ENCODE measurements around the gene USP48. TPM values are rescaled to one million over a fixed set of nuclear protein-coding genes. Genes with fewer than 3 reads are reported as not detected.

USP48 gene
- total RNA-seq: 100 to 1,000 TPM in 5 of 9 donors, 10 to 100 TPM in 4; 35.9 to 156 (median 109) TPM
- polyA plus RNA-seq: 10 to 100 TPM; 47.5 to 95.8 (median 56.9) TPM
- long read RNA-seq, donor 1, partial matches to known transcripts: 0 of 2 reads
- long read RNA-seq, donor 1, other reads (novel, unspliced or antisense): 0 of 2 reads
- long read RNA-seq, donor 2, partial matches to known transcripts: 0 of 3 reads
- long read RNA-seq, donor 2, other reads (novel, unspliced or antisense): 0 of 3 reads
- long read RNA-seq, donor 3, partial matches to known transcripts: 0 of 2 reads
- long read RNA-seq, donor 3, other reads (novel, unspliced or antisense): 0 of 2 reads
- long read RNA-seq, donor 4, transcript USP48-205 (11 exons, 2,818 nt): major isoform, 15 of 77 reads
- long read RNA-seq, donor 4, partial matches to known transcripts: 48 of 77 reads
- long read RNA-seq, donor 4, other reads (novel, unspliced or antisense): 13 of 77 reads
- long read RNA-seq, donor 5, full-length matches to known transcripts: 62 of 112 reads
- long read RNA-seq, donor 5, partial matches to known transcripts: 17 of 112 reads
- long read RNA-seq, donor 5, other reads (novel, unspliced or antisense): 33 of 112 reads
- long read RNA-seq, donor 6, full-length matches to known transcripts: 7 of 43 reads
- long read RNA-seq, donor 6, partial matches to known transcripts: 29 of 43 reads
- long read RNA-seq, donor 6, other reads (novel, unspliced or antisense): 7 of 43 reads
- long read RNA-seq, donor 7, partial matches to known transcripts: 0 of 4 reads
- long read RNA-seq, donor 7, other reads (novel, unspliced or antisense): 0 of 4 reads
- long read RNA-seq, donor 8, full-length matches to known transcripts: 9 of 16 reads
- long read RNA-seq, donor 8, partial matches to known transcripts: 7 of 16 reads
- long read RNA-seq, donor 8, other reads (novel, unspliced or antisense): 0 of 16 reads
- long read RNA-seq, donor 9, full-length matches to known transcripts: 2 of 2 reads
- long read RNA-seq, donor 9, partial matches to known transcripts: 0 of 2 reads
- long read RNA-seq, donor 9, other reads (novel, unspliced or antisense): 0 of 2 reads
- long read RNA-seq, donor 10, full-length matches to known transcripts: 1 of 1 reads
- long read RNA-seq, donor 10, partial matches to known transcripts: 0 of 1 reads
- long read RNA-seq, donor 10, other reads (novel, unspliced or antisense): 0 of 1 reads

GRCh38 chr1:21782868-21783678 lies at the start of gene USP48:
Gene USP48 (minus strand): TSS chr1:21783149. CDS start chr1:21782957, 192 bp downstream.
- Histone ChIP-seq H3K36me3 (replicated peaks in 1 of 2) (no peaks in the 10 kb centered on the region), H3K27me3 (no peaks in the 10 kb centered on the region), H3K4me3 (peak within 1 kb of the TSS; percentile 81 to 93 (median 90)), H3K4me1 (replicated peaks in 1 of 2) (peaks cover 18 to 26% of the 10 kb centered on the region in 2 donors), H3K9me3 (replicated peaks in 1 of 3) (no peaks in the 10 kb centered on the region), H3K27ac (peak within 1 kb of the TSS; percentile 99 to 100 (median 99))
- peak; percentile 94 to 99 (median 98) for DNase-seq
- intact Hi-C loops (cut with DNase I): no loop called here
- WGBS, 4 donors: 0 to 1% (median 1%) methylated on average over 28 to 82 of the region's 82 CpGs
- TF ChIP-seq CTCF (IDR thresholded peaks at IDR 0.05): no peak
- TF ChIP-seq POLR2A (IDR thresholded peaks at IDR 0.05): peak; percentile 96 to 97

- Histone ChIP-seq H3K4me1 (replicated peaks in 1 of 2) (no peaks in the 10 kb centered on the region), H3K4me3 (no peak overlapping the region), H3K27ac (no peak overlapping the region), H3K27me3 (no peaks in the 10 kb centered on the region), H3K9me3 (replicated peaks in 1 of 3) (no peaks in the 10 kb centered on the region), H3K36me3 (replicated peaks in 1 of 2) (peaks cover 0 to 96% of the 10 kb centered on the region in 2 donors)
- 88 to 92% (median 91%) methylated on average over 11 to 14 of the region's 14 CpGs for WGBS, 4 donors
- no peak for DNase-seq
- intact Hi-C loops (cut with DNase I): no loop called here
- no peak for TF ChIP-seq CTCF (IDR thresholded peaks at IDR 0.05)
- no peak for TF ChIP-seq POLR2A (IDR thresholded peaks at IDR 0.05)
Observed at GRCh38 chr1:21831454-21831970, 48.6 kb upstream of the USP48 start.

DNA sequence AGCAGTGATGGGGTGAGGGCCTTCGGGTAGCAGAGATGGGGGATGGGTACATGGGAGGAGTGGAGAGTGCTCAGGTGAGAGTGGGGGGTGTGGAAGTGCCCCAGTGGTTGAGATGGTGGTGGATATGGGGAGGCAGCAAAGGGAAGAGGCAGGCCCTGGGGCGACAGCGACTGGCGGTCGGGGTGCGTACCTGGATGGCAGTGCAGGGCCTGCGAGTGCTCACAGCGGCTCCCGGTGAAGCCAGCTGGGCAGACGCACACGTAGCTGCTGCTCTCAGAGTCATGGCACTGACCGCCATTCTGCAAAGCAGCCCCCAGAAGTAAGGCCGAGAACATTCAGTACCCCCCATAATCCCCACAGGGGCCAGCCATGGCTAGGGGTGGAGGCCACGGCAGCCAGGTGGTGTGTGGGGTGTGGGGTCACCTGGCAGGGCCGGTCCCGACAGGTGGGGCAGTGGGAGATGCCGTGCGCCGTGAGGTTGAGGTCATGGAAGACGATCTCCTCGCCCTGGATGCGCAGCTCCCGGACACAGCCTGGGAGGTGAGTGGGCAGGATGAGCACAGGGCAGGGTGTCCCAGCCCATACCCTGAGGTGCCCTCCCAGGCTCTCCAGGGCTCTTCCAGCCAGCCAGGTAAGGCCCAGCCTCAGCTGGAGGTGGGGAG lies 48.0 kb upstream of the USP48 start:
- DNase-seq: no peak
- intact Hi-C loops (cut with DNase I): no loop called here
- no peak for TF ChIP-seq CTCF (IDR thresholded peaks at IDR 0.05)
- TF ChIP-seq POLR2A (IDR thresholded peaks at IDR 0.05): no peak
- 91 to 94% (median 93%) methylated on average over 15 to 23 of the region's 23 CpGs for WGBS, 4 donors
- Histone ChIP-seq H3K4me1 (replicated peaks in 1 of 2) (no peaks in the 10 kb centered on the region), H3K9me3 (replicated peaks in 1 of 3) (no peaks in the 10 kb centered on the region), H3K27me3 (no peaks in the 10 kb centered on the region), H3K4me3 (no peak overlapping the region), H3K36me3 (replicated peaks in 1 of 2) (peaks cover 0 to 96% of the 10 kb centered on the region in 2 donors), H3K27ac (no peak overlapping the region)

All from adrenal gland (tissue), 19 donors.